ENCODE results near the gene DNAJB6.

DNAJB6 gene

DNA sequence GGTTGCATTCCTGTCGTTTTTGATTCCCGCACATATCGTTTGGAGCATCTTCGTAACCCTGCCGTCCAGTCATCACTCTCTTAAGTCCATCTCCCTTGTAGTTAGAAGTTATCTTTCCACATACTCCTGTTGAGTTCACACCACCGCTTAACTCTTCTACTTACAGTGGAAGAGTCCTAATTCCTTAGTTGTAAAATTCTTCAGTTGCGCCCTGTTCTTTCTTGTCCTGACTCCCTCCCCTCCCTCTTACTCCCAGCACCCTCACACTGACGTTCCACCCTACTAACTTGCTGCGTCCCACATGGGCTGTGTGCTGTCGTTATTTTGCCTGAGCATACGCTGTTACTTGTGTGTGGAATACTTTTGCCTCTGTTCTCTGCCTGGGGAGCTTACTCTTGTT lies 11.7 kb downstream of the DNAJB6 start:
- no peak for DNase-seq (ENCODE audit: extremely low spot score)
- ChIA-PET CTCF (interaction anchor here (2.0 to 2.2 kb wide), 2 partner anchors 9 to 10 kb away, joined by 6 to 9 read pairs; no protein-coding TSS in a partner anchor), POLR2A (interaction anchor here (1.2 kb wide), 1 partner anchor 10 kb away, joined by 3 read pairs; no protein-coding TSS in a partner anchor)
- TF ChIP-seq SUZ12 (IDR thresholded peaks at IDR 0.05) (no peak), CTBP1 (IDR thresholded peaks at IDR 0.05; ENCODE audit: borderline replicate concordance) (no peak), NFRKB (IDR thresholded peaks at IDR 0.05) (no peak), ZNF384 (IDR thresholded peaks at IDR 0.05) (no peak), FOXA1 (IDR thresholded peaks at IDR 0.05) (no peak), L3MBTL2 (conservative IDR thresholded peaks at IDR 0.05) (no peak), FOXK2 (IDR thresholded peaks at IDR 0.05) (no peak), ARNT (IDR thresholded peaks at IDR 0.05) (no peak), FOXM1 (IDR thresholded peaks at IDR 0.05; ENCODE audit: borderline replicate concordance) (no peak), SP1 (IDR thresholded peaks at IDR 0.05) (no peak), LEF1 (IDR thresholded peaks at IDR 0.05; ENCODE audit: borderline replicate concordance) (no peak), TARDBP (IDR thresholded peaks at IDR 0.05) (no peak), HDGF (IDR thresholded peaks at IDR 0.05; ENCODE audit: borderline replicate concordance) (no peak)
- TF ChIP-seq, protein P1, sequence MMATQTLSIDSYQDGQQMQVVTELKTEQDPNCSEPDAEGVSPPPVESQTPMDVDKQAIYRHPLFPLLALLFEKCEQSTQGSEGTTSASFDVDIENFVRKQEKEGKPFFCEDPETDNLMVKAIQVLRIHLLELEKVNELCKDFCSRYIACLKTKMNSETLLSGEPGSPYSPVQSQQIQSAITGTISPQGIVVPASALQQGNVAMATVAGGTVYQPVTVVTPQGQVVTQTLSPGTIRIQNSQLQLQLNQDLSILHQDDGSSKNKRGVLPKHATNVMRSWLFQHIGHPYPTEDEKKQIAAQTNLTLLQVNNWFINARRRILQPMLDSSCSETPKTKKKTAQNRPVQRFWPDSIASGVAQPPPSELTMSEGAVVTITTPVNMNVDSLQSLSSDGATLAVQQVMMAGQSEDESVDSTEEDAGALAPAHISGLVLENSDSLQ (IDR thresholded peaks at IDR 0.05), result no peak

DNA sequence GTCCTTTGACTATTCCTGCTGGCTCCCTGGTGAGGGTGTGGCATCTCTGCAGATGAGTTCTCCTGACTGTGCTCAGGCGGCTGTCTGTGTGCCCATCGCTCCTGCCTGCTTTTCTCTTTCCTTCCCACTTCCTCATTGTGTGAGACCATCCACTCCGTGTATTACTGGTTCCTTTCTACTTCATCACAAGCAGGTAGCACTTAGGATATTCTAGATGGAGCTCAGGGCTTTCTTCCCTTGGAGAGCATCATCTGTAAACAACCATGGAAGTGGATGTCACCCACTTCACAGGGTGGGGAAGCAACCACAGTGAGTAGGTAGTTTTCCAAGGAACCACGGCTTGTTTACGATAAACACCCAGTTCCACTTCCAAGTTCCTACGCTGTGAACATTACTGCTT lies 15.7 kb downstream of the DNAJB6 start:
- CTCF ChIA-PET, result interaction anchor here (0.9 to 3.3 kb wide), 2 partner anchors 13 to 21 kb away, joined by 3 to 14 read pairs; no protein-coding TSS in a partner anchor
- POLR2A ChIA-PET, result interaction anchor here (1.5 kb wide), 1 partner anchor 13 kb away, joined by 3 read pairs; no protein-coding TSS in a partner anchor
- TF ChIP-seq ZNF384 (IDR thresholded peaks at IDR 0.05), result no peak
- no peak for TF ChIP-seq SUZ12 (IDR thresholded peaks at IDR 0.05)
- TF ChIP-seq HDGF (IDR thresholded peaks at IDR 0.05; ENCODE audit: borderline replicate concordance), result no peak
- TF ChIP-seq ELF4 (IDR thresholded peaks at IDR 0.05), result no peak
- TF ChIP-seq ARNT (IDR thresholded peaks at IDR 0.05), result no peak
- TF ChIP-seq NFRKB (IDR thresholded peaks at IDR 0.05), result no peak
- no peak for TF ChIP-seq TARDBP (IDR thresholded peaks at IDR 0.05)
- TF ChIP-seq, protein P1 (IDR thresholded peaks at IDR 0.05), result no peak
- no peak for TF ChIP-seq L3MBTL2 (conservative IDR thresholded peaks at IDR 0.05)
- TF ChIP-seq SP1 (IDR thresholded peaks at IDR 0.05), result no peak
- no peak for TF ChIP-seq FOXK2 (IDR thresholded peaks at IDR 0.05)
- TF ChIP-seq FOXM1 (IDR thresholded peaks at IDR 0.05; ENCODE audit: borderline replicate concordance), result no peak
- no peak for DNase-seq (ENCODE audit: extremely low spot score)

DNA sequence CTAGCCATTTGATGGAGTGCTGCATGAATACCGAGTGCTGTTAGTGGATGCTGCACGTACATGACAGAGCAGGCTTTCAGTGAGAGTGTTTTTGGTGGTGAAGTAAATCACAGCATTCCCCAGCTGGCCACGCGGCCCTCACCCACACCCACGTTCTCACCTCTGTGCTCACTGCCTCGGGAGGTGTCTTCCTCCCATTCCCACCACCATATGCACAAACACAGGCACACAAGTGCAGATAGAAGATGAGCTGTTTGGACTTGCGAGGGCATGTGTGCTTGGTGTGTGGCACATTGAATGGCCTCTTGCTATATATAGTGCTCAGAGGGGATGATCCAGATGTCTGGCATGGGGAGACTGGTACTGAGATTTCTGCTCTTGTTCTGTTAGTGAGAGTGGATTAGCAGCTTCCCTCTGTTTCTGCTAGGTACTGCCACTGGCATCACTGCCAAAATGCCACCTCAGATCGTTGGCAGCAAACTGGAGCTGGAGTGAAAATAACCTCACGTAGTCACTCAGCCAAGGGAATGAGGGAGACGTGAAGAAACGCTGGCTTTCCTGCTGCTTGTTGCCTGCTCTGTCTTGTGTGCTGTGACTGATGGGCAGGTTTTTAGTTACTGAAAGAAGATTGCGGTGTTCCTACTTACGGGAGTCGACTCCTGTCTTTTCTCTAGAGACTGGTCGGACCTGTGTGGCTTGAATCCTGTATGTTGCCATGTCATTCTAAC lies 19.1 kb downstream of the DNAJB6 start:
- DNase-seq (ENCODE audit: extremely low spot score), result no peak
- no peak for TF ChIP-seq BHLHE40 (IDR thresholded peaks at IDR 0.05; ENCODE audit: borderline replicate concordance)
- TF ChIP-seq HDGF (IDR thresholded peaks at IDR 0.05; ENCODE audit: borderline replicate concordance), result no peak
- TF ChIP-seq NFRKB (IDR thresholded peaks at IDR 0.05), result no peak
- no peak for TF ChIP-seq SP1 (IDR thresholded peaks at IDR 0.05)
- no peak for TF ChIP-seq CTBP1 (IDR thresholded peaks at IDR 0.05; ENCODE audit: borderline replicate concordance)
- no peak for TF ChIP-seq TARDBP (IDR thresholded peaks at IDR 0.05)
- TF ChIP-seq, protein P1 (IDR thresholded peaks at IDR 0.05), result no peak
- TF ChIP-seq ARNT (IDR thresholded peaks at IDR 0.05), result no peak
- TF ChIP-seq SUZ12 (IDR thresholded peaks at IDR 0.05), result no peak
- ChIA-PET CTCF (interaction anchor here (0.8 to 1.3 kb wide), 2 partner anchors 17 to 42 kb away, joined by 3 read pairs; no protein-coding TSS in a partner anchor), POLR2A (interaction anchor here (0.5 to 1.4 kb wide), 2 partner anchors 18 to 25 kb away, joined by 4 to 5 read pairs; no protein-coding TSS in a partner anchor)

DNA sequence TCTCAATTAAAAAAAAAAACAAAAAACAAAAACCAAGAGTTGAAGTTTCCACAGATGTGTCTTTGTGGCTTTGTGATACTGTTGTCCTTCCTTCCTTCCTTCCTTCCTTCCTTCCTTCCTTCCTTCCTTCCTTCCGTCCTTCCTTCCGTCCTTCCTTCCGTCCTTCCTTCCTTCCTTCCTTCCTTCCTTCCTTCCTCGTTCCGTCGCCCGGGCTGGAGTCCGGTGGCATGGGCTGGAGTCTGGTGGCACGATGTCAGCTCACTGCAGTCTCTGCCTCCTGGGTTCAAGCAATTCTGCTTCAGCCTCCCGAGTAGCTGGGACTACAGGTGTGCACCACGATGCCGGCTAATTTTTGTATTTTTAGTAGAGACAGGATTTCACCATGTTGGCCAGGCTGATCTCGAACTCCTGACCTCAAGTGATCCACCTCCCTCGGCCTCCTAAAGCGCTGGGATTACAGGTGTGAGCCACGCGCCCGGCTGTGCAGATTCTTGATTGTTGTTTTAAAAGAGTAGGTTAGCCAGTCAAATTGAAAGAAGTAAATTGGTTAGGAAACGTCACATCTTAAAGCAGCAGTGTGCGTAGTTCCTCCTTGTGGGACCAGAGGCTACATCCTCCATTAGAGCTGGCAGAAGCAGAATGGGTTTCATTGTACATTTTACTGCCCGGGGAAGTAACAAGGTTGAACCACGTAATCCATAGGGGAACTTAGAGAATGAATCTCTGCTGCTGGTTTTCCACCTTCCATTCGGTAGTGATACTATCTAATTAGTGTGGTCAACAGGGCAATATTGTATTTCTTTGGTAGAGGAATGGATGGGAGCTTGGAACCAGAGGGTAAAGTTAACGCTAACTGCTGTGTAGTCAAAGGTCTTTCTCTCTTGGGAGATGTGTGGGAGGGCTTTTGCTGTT lies 20.6 kb downstream of the DNAJB6 start:
- ChIA-PET POLR2A (no interaction called here), CTCF (interaction anchor here (0.6 to 0.7 kb wide), 2 partner anchors 40 to 122 kb away, joined by 3 read pairs; no protein-coding TSS in a partner anchor)
- no peak for TF ChIP-seq LEF1 (IDR thresholded peaks at IDR 0.05; ENCODE audit: borderline replicate concordance)
- no peak for TF ChIP-seq SP1 (IDR thresholded peaks at IDR 0.05)
- no peak for TF ChIP-seq TARDBP (IDR thresholded peaks at IDR 0.05)
- TF ChIP-seq BHLHE40 (IDR thresholded peaks at IDR 0.05; ENCODE audit: borderline replicate concordance), result no peak
- no peak for TF ChIP-seq HDGF (IDR thresholded peaks at IDR 0.05; ENCODE audit: borderline replicate concordance)
- no peak for TF ChIP-seq NFRKB (IDR thresholded peaks at IDR 0.05)
- TF ChIP-seq FOXK2 (IDR thresholded peaks at IDR 0.05), result no peak
- DNase-seq (ENCODE audit: extremely low spot score), result no peak

DNA sequence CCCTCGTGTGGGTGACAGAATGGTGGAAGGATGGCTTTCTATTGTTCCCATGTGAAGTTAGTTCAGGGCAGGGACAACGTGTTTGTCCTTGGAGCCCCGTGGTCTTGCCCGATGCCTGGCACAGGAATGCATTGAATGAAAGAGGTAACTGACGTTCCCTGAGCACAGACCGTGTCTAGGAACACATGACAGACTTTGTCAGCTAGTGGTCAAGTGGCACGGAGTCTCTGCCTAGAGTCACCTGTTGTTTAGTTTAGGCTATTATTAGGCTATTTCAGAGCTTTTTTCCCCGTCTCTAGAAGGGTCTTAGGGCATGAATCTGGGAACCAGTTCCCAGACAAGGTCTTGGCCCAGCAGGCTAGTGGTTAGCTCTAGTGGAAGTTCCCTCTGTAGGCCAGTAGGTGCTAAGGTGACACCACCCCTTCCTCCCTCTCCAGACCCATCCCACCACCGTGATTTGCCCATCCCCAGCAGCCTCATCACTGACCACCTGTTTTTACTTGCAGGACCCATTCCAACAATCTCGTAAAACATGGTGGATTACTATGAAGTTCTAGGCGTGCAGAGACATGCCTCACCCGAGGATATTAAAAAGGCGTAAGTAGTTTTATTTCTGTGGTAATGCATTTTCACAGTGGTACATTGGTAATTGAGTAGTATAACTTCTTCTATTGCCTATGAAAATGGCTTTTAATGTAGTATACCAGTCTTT lies 21.4 kb downstream of the DNAJB6 start:
- no peak for DNase-seq (ENCODE audit: extremely low spot score)
- ChIA-PET POLR2A (interaction anchor here (1.4 kb wide), 1 partner anchor 10 kb away, joined by 3 read pairs; no protein-coding TSS in a partner anchor), CTCF (interaction anchor here (0.6 to 1.6 kb wide), 3 partner anchors 9 to 123 kb away, joined by 3 to 6 read pairs (median 3); no protein-coding TSS in a partner anchor)
- TF ChIP-seq ARNT (IDR thresholded peaks at IDR 0.05) (peak; percentile 63; the same call in 1 of the 2 replicates), SP1 (IDR thresholded peaks at IDR 0.05) (no peak), BHLHE40 (IDR thresholded peaks at IDR 0.05; ENCODE audit: borderline replicate concordance) (no peak), HDGF (IDR thresholded peaks at IDR 0.05; ENCODE audit: borderline replicate concordance) (no peak), CTBP1 (IDR thresholded peaks at IDR 0.05; ENCODE audit: borderline replicate concordance) (peak; percentile 86), ELF4 (IDR thresholded peaks at IDR 0.05) (no peak), L3MBTL2 (conservative IDR thresholded peaks at IDR 0.05) (no peak), LEF1 (IDR thresholded peaks at IDR 0.05; ENCODE audit: borderline replicate concordance) (no peak; the same call in 1 of the 2 replicates)
